Transverse colon (tissue), 4 donors: ENCODE data around the gene GFPT2.

Experiments
- EP300 ChIP-seq: sonication (generic); formaldehyde crosslinking; IDR thresholded peaks from one replicate; pipeline ENCODE4 v1.6.1; 2017; ENCODE audit warnings: antibody characterized with exemption, low read depth
- POLR2A ChIP-seq: fragments of 450-650 bp; IDR thresholded peaks from one replicate; pipeline ENCODE4 v1.6.1; 2016; ENCODE audit warnings: antibody characterized with exemption, mild to moderate bottlenecking, moderate library complexity
- POLR2AphosphoS5 ChIP-seq, 3 donors: sonication (generic); formaldehyde crosslinking; IDR thresholded peaks; one replicate each; pipeline ENCODE4 v1.6.1; 2016; ENCODE audit warnings: antibody characterized with exemption in 3 of 3
- TF ChIP-seq, protein P1 (sequence below), 5 experiments: fragments of 200-600 bp in 3 of 5; fragments of 450-650 bp in 2 of 5; sonication (generic) in 3 of 5; IDR thresholded peaks; 1 replicate in 2 of 5; 2 replicates in 3 of 5; pipeline ENCODE4 v1.5.1; 2016 to 2017; ENCODE audit warnings: antibody characterized with exemption in 5 of 5, inconsistent platforms in 3 of 5, mild to moderate bottlenecking in 2 of 5, moderate library complexity in 1 of 5

GRCh38 chr5:180333661-180334060, 19.5 kb downstream of the GFPT2 start:
- TF ChIP-seq, protein P1, sequence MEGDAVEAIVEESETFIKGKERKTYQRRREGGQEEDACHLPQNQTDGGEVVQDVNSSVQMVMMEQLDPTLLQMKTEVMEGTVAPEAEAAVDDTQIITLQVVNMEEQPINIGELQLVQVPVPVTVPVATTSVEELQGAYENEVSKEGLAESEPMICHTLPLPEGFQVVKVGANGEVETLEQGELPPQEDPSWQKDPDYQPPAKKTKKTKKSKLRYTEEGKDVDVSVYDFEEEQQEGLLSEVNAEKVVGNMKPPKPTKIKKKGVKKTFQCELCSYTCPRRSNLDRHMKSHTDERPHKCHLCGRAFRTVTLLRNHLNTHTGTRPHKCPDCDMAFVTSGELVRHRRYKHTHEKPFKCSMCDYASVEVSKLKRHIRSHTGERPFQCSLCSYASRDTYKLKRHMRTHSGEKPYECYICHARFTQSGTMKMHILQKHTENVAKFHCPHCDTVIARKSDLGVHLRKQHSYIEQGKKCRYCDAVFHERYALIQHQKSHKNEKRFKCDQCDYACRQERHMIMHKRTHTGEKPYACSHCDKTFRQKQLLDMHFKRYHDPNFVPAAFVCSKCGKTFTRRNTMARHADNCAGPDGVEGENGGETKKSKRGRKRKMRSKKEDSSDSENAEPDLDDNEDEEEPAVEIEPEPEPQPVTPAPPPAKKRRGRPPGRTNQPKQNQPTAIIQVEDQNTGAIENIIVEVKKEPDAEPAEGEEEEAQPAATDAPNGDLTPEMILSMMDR (IDR thresholded peaks at IDR 0.05) = no peak
- TF ChIP-seq EP300 (no peak), POLR2AphosphoS5 (IDR thresholded peaks at IDR 0.05) (no peak), POLR2A (no peak)
